SK-N-DZ (cell line): ENCODE measurements around the gene NAALADL2.

Source experiments
- DNase-seq: peaks from one replicate; pipeline ENCODE4 v3.0.0-alpha.2; 2015; ENCODE audit warnings: low spot score

The NAALADL2 gene

GRCh38 chr3:175659670-175660350, 800.7 kb downstream of the NAALADL2 start:
- DNase-seq: no peak

GRCh38 chr3:175662815-175663214, 803.7 kb downstream of the NAALADL2 start:
- DNase-seq: no peak

- DNase-seq: peak; percentile 63
Observed at GRCh38 chr3:175664911-175665310, 805.8 kb downstream of the NAALADL2 start.

- no peak for DNase-seq
Observed at GRCh38 chr3:175668300-175668699, 809.2 kb downstream of the NAALADL2 start.

- DNase-seq: no peak
Observed at GRCh38 chr3:175670557-175670956, 811.4 kb downstream of the NAALADL2 start.

GRCh38 chr3:175672119-175672689, 813.1 kb downstream of the NAALADL2 start:
- DNase-seq: no peak

GRCh38 chr3:175679568-175679967, 820.4 kb downstream of the NAALADL2 start:
- DNase-seq: no peak

- DNase-seq: no peak
Observed at GRCh38 chr3:175692256-175692655, 833.1 kb downstream of the NAALADL2 start.

- no peak for DNase-seq
Observed at GRCh38 chr3:175695251-175695650, 836.1 kb downstream of the NAALADL2 start.

GRCh38 chr3:175702956-175703355, 843.8 kb downstream of the NAALADL2 start:
- DNase-seq: no peak

- DNase-seq: no peak
Observed at GRCh38 chr3:175704366-175705055, 845.4 kb downstream of the NAALADL2 start.

- no peak for DNase-seq
Observed at GRCh38 chr3:175713268-175713667, 854.1 kb downstream of the NAALADL2 start.

- DNase-seq: no peak
Observed at GRCh38 chr3:175716446-175716845, 857.3 kb downstream of the NAALADL2 start.

GRCh38 chr3:175726228-175726627, 867.1 kb downstream of the NAALADL2 start:
- no peak for DNase-seq

- DNase-seq: no peak
Observed at GRCh38 chr3:175728566-175728965, 869.4 kb downstream of the NAALADL2 start.

- no peak for DNase-seq
Observed at GRCh38 chr3:175729466-175729865, 870.3 kb downstream of the NAALADL2 start.

GRCh38 chr3:175731543-175731942, 872.4 kb downstream of the NAALADL2 start:
- DNase-seq: no peak

GRCh38 chr3:175732017-175732416, 872.9 kb downstream of the NAALADL2 start:
- DNase-seq: no peak

GRCh38 chr3:175735866-175736265, 876.7 kb downstream of the NAALADL2 start:
- DNase-seq: no peak

GRCh38 chr3:175737646-175738572, 878.8 kb downstream of the NAALADL2 start:
- DNase-seq: no peak

GRCh38 chr3:175741951-175742350, 882.8 kb downstream of the NAALADL2 start:
- no peak for DNase-seq
